HL-60 (cell line): ENCODE measurements around the gene ZNF511.

Experiments used
- CTCF ChIP-seq: IDR thresholded peaks from one replicate; pipeline ENCODE4 v1.5.1; 2011; ENCODE audit warnings: low read length, control low read depth, inconsistent platforms; ENCODE audit not compliant: insufficient read depth
- REST ChIP-seq: IDR thresholded peaks from 2 replicates; pipeline ENCODE4 v1.6.1; 2012; ENCODE audit warnings: low read depth; ENCODE audit not compliant: insufficient replicate concordance

GRCh38 chr10:133327651-133328357 is 19.1 kb downstream of the ZNF511 start:
- TF ChIP-seq CTCF (no peak), REST (no peak)
